ENCODE measurements around the gene KRTAP10-10. TPM values are rescaled to one million over a fixed set of nuclear protein-coding genes. Genes with fewer than 3 reads are reported as not detected.

Gene KRTAP10-10
- total and polyA plus RNA-seq, 8 donors, result not detected

GRCh38 chr21:44664691-44665090, 27.5 kb downstream of the KRTAP10-10 start:
- intact Hi-C loops (cut with DNase I), result no loop called here

GRCh38 chr21:44666401-44667320, 29.5 kb downstream of the KRTAP10-10 start, which contains the start of gene KRTAP12-2:
TSS of gene KRTAP12-2 (minus strand) at chr21:44666927. CDS start at chr21:44666886, 41 bp downstream.
- Histone ChIP-seq H3K36me3 (no peaks in the 10 kb centered on the region), H3K27ac (no peak within 1 kb of the TSS), H3K27me3 (peaks cover 0 to 7% of the 10 kb centered on the region in 2 donors), H3K4me1 (no peaks in the 10 kb centered on the region), H3K4me3 (no peak within 1 kb of the TSS), H3K9me3 (peaks cover 0 to 16% of the 10 kb centered on the region in 2 donors)
- ATAC-seq (no peak), DNase-seq (no peak)
- intact Hi-C loops (cut with DNase I), result no loop called here
- no peak for TF ChIP-seq CTCF (IDR thresholded peaks at IDR 0.05)

More at GRCh38 chr21:44664691-44665090, 27.5 kb downstream of the KRTAP10-10 start:
- peaks cover 0 to 7% of the 10 kb centered on the region in 2 donors for H3K27me3 ChIP-seq
- TF ChIP-seq CTCF (IDR thresholded peaks at IDR 0.05), result no peak
- DNase-seq (no peak), ATAC-seq (no peak)
- no peak overlapping the region for H3K27ac ChIP-seq
- H3K9me3 ChIP-seq, result peaks cover 0 to 8% of the 10 kb centered on the region in 2 donors
- H3K4me3 ChIP-seq, result no peak overlapping the region
- H3K4me1 ChIP-seq, result no peaks in the 10 kb centered on the region
- no peaks in the 10 kb centered on the region for H3K36me3 ChIP-seq

- ATAC-seq, result no peak
- H3K4me1 ChIP-seq, result no peaks in the 10 kb centered on the region
- H3K4me3 ChIP-seq, result no peak overlapping the region
- peaks cover 0 to 24% of the 10 kb centered on the region in 2 donors for H3K9me3 ChIP-seq
- intact Hi-C loops (cut with DNase I), result no loop called here
- no peak for DNase-seq
- no peak overlapping the region for H3K27ac ChIP-seq
- H3K36me3 ChIP-seq, result no peaks in the 10 kb centered on the region
- no peak for TF ChIP-seq CTCF (IDR thresholded peaks at IDR 0.05)
- peaks cover 0 to 7% of the 10 kb centered on the region in 2 donors for H3K27me3 ChIP-seq
Measured at GRCh38 chr21:44667612-44668011, 30.5 kb downstream of the KRTAP10-10 start.

GRCh38 chr21:44670642-44671432, 33.7 kb downstream of the KRTAP10-10 start:
- no peak for TF ChIP-seq CTCF (IDR thresholded peaks at IDR 0.05)
- H3K27ac ChIP-seq, result no peak overlapping the region
- DNase-seq (no peak), ATAC-seq (no peak)
- peaks cover 0 to 7% of the 10 kb centered on the region in 2 donors for H3K27me3 ChIP-seq
- H3K36me3 ChIP-seq, result no peaks in the 10 kb centered on the region
- H3K4me3 ChIP-seq, result no peak overlapping the region
- H3K9me3 ChIP-seq, result peaks cover 0 to 27% of the 10 kb centered on the region in 2 donors
- no peaks in the 10 kb centered on the region for H3K4me1 ChIP-seq
- intact Hi-C loops (cut with DNase I), result no loop called here

GRCh38 chr21:44671911-44672310, 34.8 kb downstream of the KRTAP10-10 start:
- no peak for ATAC-seq
- Histone ChIP-seq H3K27ac (no peak overlapping the region), H3K36me3 (no peaks in the 10 kb centered on the region), H3K4me3 (no peak overlapping the region), H3K27me3 (peaks cover 0 to 7% of the 10 kb centered on the region in 2 donors), H3K4me1 (no peaks in the 10 kb centered on the region), H3K9me3 (peaks cover 0 to 27% of the 10 kb centered on the region in 2 donors)
- no peak for DNase-seq
- intact Hi-C loops (cut with DNase I), result no loop called here
- TF ChIP-seq CTCF (IDR thresholded peaks at IDR 0.05), result no peak

All from left lung (tissue), 10 donors.